HG03175 (cell line): ENCODE data around the gene HHEX.
A peak's percentile ranks its signal among the peaks of the same experiment; 100 is the strongest.
"Not testable (repeated sequence)": the region's sequence is repeated elsewhere in the genome, so short reads cannot be mapped to it uniquely, and the experiment has no call there.

ENCODE experiments used
- ATAC-seq: cut with Tn5 transposase; IDR thresholded peaks from one replicate; pipeline ENCODE4 v1.9.1; 2021; ENCODE audit warnings: mild to moderate bottlenecking, moderate library complexity; ENCODE audit not compliant: unreplicated experiment

Gene HHEX

GRCh38 chr10:92732958-92733357 lies 43.2 kb downstream of the HHEX start:
- ATAC-seq: no peak

- no peak for ATAC-seq
Measured at GRCh38 chr10:92734301-92734700, 44.5 kb downstream of the HHEX start.

GRCh38 chr10:92735938-92736337 lies 46.2 kb downstream of the HHEX start:
- no peak for ATAC-seq

GRCh38 chr10:92737484-92737883 lies 47.7 kb downstream of the HHEX start:
- no peak for ATAC-seq

- ATAC-seq: no peak
Measured at GRCh38 chr10:92740762-92741161, 51.0 kb downstream of the HHEX start.

GRCh38 chr10:92741741-92742140 lies 52.0 kb downstream of the HHEX start:
- not testable (repeated sequence) for ATAC-seq

- ATAC-seq: peak; percentile 97
Measured at GRCh38 chr10:92742331-92743228, 52.8 kb downstream of the HHEX start.
